IMR-90 (cell line): ENCODE results near the gene WSB2. TPM values are rescaled to one million over a fixed set of nuclear protein-coding genes. Genes with fewer than 3 reads are reported as not detected.

Experiments
- ATAC-seq: fragments of 200-7000 bp; cut with Tn5 transposase; 2 replicates; pipeline ENCODE4 v1.9.1; 2020; ENCODE audit warnings: low read depth, mild to moderate bottlenecking, moderate library complexity
- BruUV-seq: library from RNA; stranded (reverse); fragments of 400-500 nt; replicated peaks from 2 replicates; lab custom pipeline; 2021; lab: Mats Ljungman, UMichigan
- CTCF ChIA-PET: fragments of 300-600 bp; formaldehyde crosslinking; extraction: SDS; loops from one replicate; lab custom pipeline; 2021; ENCODE audit warnings: antibody characterized with exemption; lab: Yijun Ruan, JAX
- POLR2A ChIA-PET: fragments of 300-600 bp; sonication (Branson Sonifier 250); formaldehyde crosslinking; loops from one replicate; lab custom pipeline; 2022; ENCODE audit warnings: antibody characterized with exemption; ENCODE audit not compliant: unreplicated experiment; lab: Charles Lee
- DNase-seq: peaks from one replicate; pipeline ENCODE4 v3.0.0; 2013
- H2AFZ ChIP-seq: replicated peaks from 2 replicates; pipeline ENCODE3; 2013; ENCODE audit warnings: low read length, mild to moderate bottlenecking; ENCODE audit not compliant: poor library complexity
- H2AK5ac ChIP-seq: 2 replicates; pipeline ENCODE4 v1.6.1; 2013; ENCODE audit warnings: low read depth, low read length, inconsistent platforms
- H2AK9ac ChIP-seq: replicated peaks from 2 replicates; pipeline ENCODE3; 2013; ENCODE audit warnings: mild to moderate bottlenecking, low read depth, low read length, moderate library complexity; ENCODE audit not compliant: poor library complexity
- H2BK120ac ChIP-seq: 2 replicates; pipeline ENCODE4 v1.6.1; 2013; ENCODE audit warnings: low read depth, low read length, inconsistent platforms
- H2BK15ac ChIP-seq: 3 replicates; pipeline ENCODE4 v1.6.1; 2013; ENCODE audit warnings: low read depth, low read length, inconsistent platforms
- H2BK20ac ChIP-seq: 2 replicates; pipeline ENCODE4 v1.6.1; 2013; ENCODE audit warnings: low read depth, mild to moderate bottlenecking, inconsistent platforms, low read length, moderate library complexity
- H2BK5ac ChIP-seq: 2 replicates; pipeline ENCODE4 v1.6.1; 2013; ENCODE audit warnings: mild to moderate bottlenecking, low read depth, low read length, inconsistent platforms; ENCODE audit not compliant: poor library complexity, severe bottlenecking
- H3K14ac ChIP-seq: replicated peaks from 2 replicates; pipeline ENCODE4 v1.6.1; 2013; ENCODE audit warnings: low read depth, low read length, inconsistent platforms
- H3K18ac ChIP-seq: 2 replicates; pipeline ENCODE4 v1.6.1; 2013; ENCODE audit warnings: low read depth, low read length, control low read depth
- H3K23ac ChIP-seq: 2 replicates; pipeline ENCODE4 v1.6.1; 2013; ENCODE audit warnings: low read depth, low read length, inconsistent platforms
- H3K27ac ChIP-seq: 2 replicates; pipeline ENCODE4 v1.5.1; 2013; ENCODE audit warnings: mild to moderate bottlenecking, control low read depth, low read length; ENCODE audit not compliant: insufficient read depth
- H3K27me3 ChIP-seq: 2 replicates; pipeline ENCODE4 v1.6.1; 2013; ENCODE audit warnings: low read length; ENCODE audit not compliant: control insufficient read depth, insufficient read depth
- H3K36me3 ChIP-seq: 2 replicates; pipeline ENCODE4 v1.6.1; 2013; ENCODE audit warnings: low read length, mixed read lengths; ENCODE audit not compliant: control insufficient read depth, insufficient read depth
- H3K4ac ChIP-seq: 2 replicates; pipeline ENCODE4 v1.6.1; 2013; ENCODE audit warnings: low read depth, low read length, inconsistent platforms
- H3K4me1 ChIP-seq: 2 replicates; pipeline ENCODE4 v1.6.1; 2013; ENCODE audit warnings: low read length, mixed read lengths; ENCODE audit not compliant: control insufficient read depth, insufficient read depth
- H3K4me2 ChIP-seq: 2 replicates; pipeline ENCODE4 v1.6.1; 2013; ENCODE audit warnings: low read depth, mild to moderate bottlenecking, control low read depth, low read length, moderate library complexity
- H3K4me3 ChIP-seq: 2 replicates; pipeline ENCODE4 v1.5.1; 2013; ENCODE audit warnings: low read depth, mild to moderate bottlenecking, control low read depth, low read length, moderate library complexity; ENCODE audit not compliant: insufficient read depth
- H3K56ac ChIP-seq: 2 replicates; pipeline ENCODE4 v1.6.1; 2013; ENCODE audit warnings: low read length, inconsistent platforms; ENCODE audit not compliant: insufficient read depth; ENCODE audit errors: extremely low read depth
- H3K79me1 ChIP-seq, 2 experiments: 2 replicates each; pipeline ENCODE4 v1.6.1; 2013; ENCODE audit warnings: low read length in 2 of 2, inconsistent platforms in 1 of 2, low read depth in 1 of 2
- H3K9ac ChIP-seq: 2 replicates; pipeline ENCODE4 v1.6.1; 2013; ENCODE audit warnings: low read depth, low read length, control low read depth
- H3K9me1 ChIP-seq: 2 replicates; pipeline ENCODE4 v1.6.1; 2013; ENCODE audit warnings: low read length, inconsistent platforms; ENCODE audit not compliant: insufficient read depth
- H3K9me3 ChIP-seq: 2 replicates; pipeline ENCODE4 v1.6.1; 2013; ENCODE audit warnings: low read length; ENCODE audit not compliant: control insufficient read depth, insufficient read depth
- H4K20me1 ChIP-seq: 2 replicates; pipeline ENCODE4 v1.6.1; 2013; ENCODE audit warnings: low read length, inconsistent platforms; ENCODE audit not compliant: insufficient read depth
- H4K5ac ChIP-seq: 2 replicates; pipeline ENCODE4 v1.6.1; 2013; ENCODE audit warnings: mild to moderate bottlenecking, low read depth, low read length, control low read depth
- H4K8ac ChIP-seq, 2 experiments: 2 replicates each; pipeline ENCODE4 v1.6.1; 2013; ENCODE audit warnings: low read depth in 2 of 2, low read length in 2 of 2, control low read depth in 1 of 2, inconsistent platforms in 1 of 2
- H4K91ac ChIP-seq: 2 replicates; pipeline ENCODE4 v1.6.1; 2013; ENCODE audit warnings: low read depth, low read length, inconsistent platforms; ENCODE audit not compliant: insufficient read depth
- BHLHE40 ChIP-seq: fragments of 150-350 bp; IDR thresholded peaks from 2 replicates; pipeline ENCODE4 v1.6.1; 2016; ENCODE audit warnings: mild to moderate bottlenecking, low read depth, low read length
- CEBPB ChIP-seq: IDR thresholded peaks from 2 replicates; pipeline ENCODE4 v1.6.1; 2012; ENCODE audit warnings: low read depth, low read length, improper control_type of control experiment
- CHD1 ChIP-seq: IDR thresholded peaks from 2 replicates; pipeline ENCODE4 v1.6.1; 2012; ENCODE audit warnings: low read depth, low read length, improper control_type of control experiment
- FOS ChIP-seq: fragments of 150-350 bp; IDR thresholded peaks from 2 replicates; pipeline ENCODE4 v1.6.1; 2016; ENCODE audit warnings: low read depth, low read length
- MAZ ChIP-seq: IDR thresholded peaks from 2 replicates; pipeline ENCODE4 v1.6.1; 2012; ENCODE audit warnings: low read depth, mild to moderate bottlenecking, low read length, improper control_type of control experiment, moderate library complexity, borderline replicate concordance
- MXI1 ChIP-seq: IDR thresholded peaks from 2 replicates; pipeline ENCODE4 v1.6.1; 2012; ENCODE audit warnings: low read depth, mild to moderate bottlenecking, low read length, moderate library complexity, borderline replicate concordance
- NFE2L2 ChIP-seq: fragments of 150-350 bp; IDR thresholded peaks from 2 replicates; pipeline ENCODE4 v1.6.1; 2016; ENCODE audit warnings: low read depth, mild to moderate bottlenecking, low read length
- RAD21 ChIP-seq: IDR thresholded peaks from 2 replicates; pipeline ENCODE4 v1.6.1; 2012; ENCODE audit warnings: low read length, improper control_type of control experiment
- RCOR1 ChIP-seq: IDR thresholded peaks from 2 replicates; pipeline ENCODE4 v1.6.1; 2012; ENCODE audit warnings: mild to moderate bottlenecking, low read length, improper control_type of control experiment; ENCODE audit not compliant: insufficient replicate concordance
- RFX5 ChIP-seq: IDR thresholded peaks from 2 replicates; pipeline ENCODE4 v1.8.0; 2012; ENCODE audit warnings: low read depth, mild to moderate bottlenecking, low read length, moderate library complexity
- SMC3 ChIP-seq: fragments of 150-350 bp; IDR thresholded peaks from 2 replicates; pipeline ENCODE4 v1.6.1; 2016; ENCODE audit warnings: low read depth, mild to moderate bottlenecking, antibody characterized with exemption, low read length, moderate library complexity
- USF2 ChIP-seq: fragments of 150-350 bp; IDR thresholded peaks from 2 replicates; pipeline ENCODE4 v1.6.1; 2017; ENCODE audit warnings: mild to moderate bottlenecking, antibody characterized with exemption, low read length, low read depth
- WGBS, 2 experiments: methylation state at CpG; one replicate each; pipeline versions ENCODE4 v1.1.5 to v1.1.7; 2013; ENCODE audit warnings: missing lambda C conversion rate in 2 of 2; ENCODE audit not compliant: insufficient read length in 1 of 2; ENCODE audit errors: extremely low coverage in 2 of 2; 5-methylcytosine and 5-hydroxymethylcytosine counted together
- dilution Hi-C: fragments of 300-500 bp; cut with HindIII; formaldehyde crosslinking; loops from one replicate; pipeline ENCODE4 v1.14.3; 2018; ENCODE audit warnings: low sequenced_read_pairs; ENCODE audit not compliant: unreplicated experiment
- in situ Hi-C: fragments of 300-500 bp; cut with MboI; formaldehyde crosslinking; loops from 3 replicates; pipeline ENCODE4 v1.14.3; 2019; ENCODE audit warnings: low sequenced_read_pairs, inconsistent platforms, mixed read lengths
- intact Hi-C: fragments of 100-400 bp; cut with micrococcal nuclease; formaldehyde crosslinking; loops from 2 replicates; pipeline ENCODE4 v1.10.0; 2022
- polyA plus RNA-seq, 3 experiments: library from polyadenylated mRNA; depleted of rRNA; stranded (reverse); fragments of >200 nt; gene quantifications; 2 replicates each; pipeline ENCODE4 v1.2.3, GENCODE V29; 2012; ENCODE audit warnings: low replicate concordance in 1 of 3
- total RNA-seq: library from RNA; depleted of rRNA; stranded (reverse); fragments of >200 nt; gene quantifications from 2 replicates; pipeline ENCODE4 v1.2.3, GENCODE V29; 2012
- TF ChIP-seq, protein P1 (sequence below): conservative IDR thresholded peaks from 2 replicates; pipeline ENCODE4 v1.5.1; 2012; ENCODE audit warnings: mild to moderate bottlenecking, low read depth, low read length, improper control_type of control experiment
- TF ChIP-seq, protein P2 (sequence below): fragments of 150-350 bp; IDR thresholded peaks from 2 replicates; pipeline ENCODE4 v1.6.1; 2016; ENCODE audit warnings: low read depth, mild to moderate bottlenecking, low read length, moderate library complexity, borderline replicate concordance

WSB2 gene
- total and polyA plus RNA-seq, 2 of the 4 experiments (the other 2 are of a cell fraction): 92.8 to 180 TPM

GRCh38 chr12:118015306-118015705 lies 45.7 kb downstream of the WSB2 start:
- WGBS, 2 experiments: no CpG with 5 or more reads among the region's 2 CpGs
- TF ChIP-seq MXI1: no peak
- TF ChIP-seq NFE2L2: no peak
- no peak for TF ChIP-seq RFX5
- no peak for TF ChIP-seq RCOR1
- TF ChIP-seq, protein P1, sequence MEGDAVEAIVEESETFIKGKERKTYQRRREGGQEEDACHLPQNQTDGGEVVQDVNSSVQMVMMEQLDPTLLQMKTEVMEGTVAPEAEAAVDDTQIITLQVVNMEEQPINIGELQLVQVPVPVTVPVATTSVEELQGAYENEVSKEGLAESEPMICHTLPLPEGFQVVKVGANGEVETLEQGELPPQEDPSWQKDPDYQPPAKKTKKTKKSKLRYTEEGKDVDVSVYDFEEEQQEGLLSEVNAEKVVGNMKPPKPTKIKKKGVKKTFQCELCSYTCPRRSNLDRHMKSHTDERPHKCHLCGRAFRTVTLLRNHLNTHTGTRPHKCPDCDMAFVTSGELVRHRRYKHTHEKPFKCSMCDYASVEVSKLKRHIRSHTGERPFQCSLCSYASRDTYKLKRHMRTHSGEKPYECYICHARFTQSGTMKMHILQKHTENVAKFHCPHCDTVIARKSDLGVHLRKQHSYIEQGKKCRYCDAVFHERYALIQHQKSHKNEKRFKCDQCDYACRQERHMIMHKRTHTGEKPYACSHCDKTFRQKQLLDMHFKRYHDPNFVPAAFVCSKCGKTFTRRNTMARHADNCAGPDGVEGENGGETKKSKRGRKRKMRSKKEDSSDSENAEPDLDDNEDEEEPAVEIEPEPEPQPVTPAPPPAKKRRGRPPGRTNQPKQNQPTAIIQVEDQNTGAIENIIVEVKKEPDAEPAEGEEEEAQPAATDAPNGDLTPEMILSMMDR: no peak
- TF ChIP-seq SMC3: no peak
- no peak for TF ChIP-seq CHD1
- no peak for TF ChIP-seq MAZ
- TF ChIP-seq, protein P2, sequence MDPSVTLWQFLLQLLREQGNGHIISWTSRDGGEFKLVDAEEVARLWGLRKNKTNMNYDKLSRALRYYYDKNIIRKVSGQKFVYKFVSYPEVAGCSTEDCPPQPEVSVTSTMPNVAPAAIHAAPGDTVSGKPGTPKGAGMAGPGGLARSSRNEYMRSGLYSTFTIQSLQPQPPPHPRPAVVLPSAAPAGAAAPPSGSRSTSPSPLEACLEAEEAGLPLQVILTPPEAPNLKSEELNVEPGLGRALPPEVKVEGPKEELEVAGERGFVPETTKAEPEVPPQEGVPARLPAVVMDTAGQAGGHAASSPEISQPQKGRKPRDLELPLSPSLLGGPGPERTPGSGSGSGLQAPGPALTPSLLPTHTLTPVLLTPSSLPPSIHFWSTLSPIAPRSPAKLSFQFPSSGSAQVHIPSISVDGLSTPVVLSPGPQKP: no peak
- no peak for TF ChIP-seq BHLHE40
- TF ChIP-seq USF2: no peak
- TF ChIP-seq RAD21: no peak
- TF ChIP-seq FOS: no peak
- TF ChIP-seq CEBPB: no peak

More at GRCh38 chr12:118015306-118015705, 45.7 kb downstream of the WSB2 start:
- Histone ChIP-seq H3K9me1 (no peaks in the 10 kb centered on the region), H2BK20ac (no peak overlapping the region), H3K36me3 (peaks cover 6% of the 10 kb centered on the region), H2AK9ac (no peak overlapping the region), H2BK120ac (no peak overlapping the region), H4K20me1 (no peaks in the 10 kb centered on the region), H4K8ac (no peak overlapping the region), H2BK5ac (no peak overlapping the region), H3K56ac (no peak overlapping the region), H3K9me3 (no peaks in the 10 kb centered on the region), H2AK5ac (no peak overlapping the region), H3K4me2 (no peak overlapping the region), H2AFZ (no peak overlapping the region), H3K14ac (no peak overlapping the region), H3K9ac (no peak overlapping the region), H3K18ac (no peak overlapping the region), H3K23ac (no peak overlapping the region), H3K4me1 (no peaks in the 10 kb centered on the region), H3K4me3 (no peak overlapping the region), H3K4ac (no peak overlapping the region), H2BK15ac (no peak overlapping the region), H3K27me3 (no peaks in the 10 kb centered on the region), H3K27ac (no peak overlapping the region), H3K79me1 (peaks cover 10% of the 10 kb centered on the region in 2 experiments), H4K5ac (no peak overlapping the region), H4K91ac (no peak overlapping the region)
- ATAC-seq (no peak), DNase-seq (no peak)
- BruUV-seq: no TSS peak
- dilution Hi-C loops (no loop called here), in situ Hi-C loops (loop anchor here (10.0 kb wide), 1 partner anchor 141 kb away; no protein-coding TSS in a partner anchor), intact Hi-C loops (loop anchor here (5.0 kb wide), 1 partner anchor 138 kb away; no protein-coding TSS in a partner anchor)
- ChIA-PET CTCF (no interaction called here), POLR2A (no interaction called here)
